MM.1S (cell line): ENCODE data around the gene CEP78.

Source experiments
- DNase-seq: peaks from one replicate; pipeline ENCODE4 v3.0.0-alpha.2; 2015
- H2AFZ ChIP-seq: fragments of 300-600 bp; sonication (generic); 2 replicates; pipeline ENCODE4 v1.6.0; 2016; ENCODE audit warnings: antibody characterized with exemption, low read length
- H3F3A ChIP-seq: fragments of 300-600 bp; sonication (generic); 2 replicates; pipeline ENCODE4 v1.6.1; 2016; ENCODE audit warnings: mild to moderate bottlenecking, antibody characterized with exemption, low read length, moderate library complexity, mixed read lengths; ENCODE audit not compliant: insufficient read depth
- H3K27ac ChIP-seq: fragments of 300-600 bp; sonication (generic); 2 replicates; pipeline ENCODE4 v1.5.1; 2016; ENCODE audit warnings: mild to moderate bottlenecking, low read length
- H3K27me3 ChIP-seq: fragments of 300-600 bp; sonication (generic); replicated peaks from 2 replicates; pipeline ENCODE4 v1.6.0; 2016; ENCODE audit warnings: low read length; ENCODE audit not compliant: insufficient read depth
- H3K36me3 ChIP-seq: fragments of 300-600 bp; sonication (generic); replicated peaks from 2 replicates; pipeline ENCODE4 v1.6.1; 2016; ENCODE audit warnings: mild to moderate bottlenecking, low read length, mixed read lengths; ENCODE audit not compliant: insufficient read depth
- H3K4me1 ChIP-seq: fragments of 300-600 bp; sonication (generic); 2 replicates; pipeline ENCODE4 v1.6.1; 2016; ENCODE audit warnings: low read length, mixed read lengths
- H3K4me2 ChIP-seq: fragments of 300-600 bp; sonication (generic); 2 replicates; pipeline ENCODE4 v1.6.0; 2016; ENCODE audit warnings: low read depth, low read length
- H3K4me3 ChIP-seq: fragments of 300-600 bp; sonication (generic); 2 replicates; pipeline ENCODE4 v1.5.1; 2016; ENCODE audit warnings: low read length, mixed read lengths
- H3K79me2 ChIP-seq: fragments of 300-600 bp; sonication (generic); 2 replicates; pipeline ENCODE4 v1.6.1; 2016; ENCODE audit warnings: mixed run types, low read length, mixed read lengths
- H3K9ac ChIP-seq: fragments of 300-600 bp; sonication (generic); 2 replicates; pipeline ENCODE4 v1.6.1; 2016; ENCODE audit warnings: low read length, mixed read lengths
- H3K9me2 ChIP-seq: fragments of 300-600 bp; sonication (generic); replicated peaks from 2 replicates; pipeline ENCODE4 v1.6.1; 2016; ENCODE audit warnings: mild to moderate bottlenecking, low read length, mixed read lengths; ENCODE audit not compliant: insufficient read depth
- H3K9me3 ChIP-seq: fragments of 300-600 bp; sonication (generic); replicated peaks from 2 replicates; pipeline ENCODE4 v1.6.1; 2016; ENCODE audit warnings: mild to moderate bottlenecking, low read length, mixed read lengths; ENCODE audit not compliant: insufficient read depth
- H4K20me1 ChIP-seq: fragments of 300-600 bp; sonication (generic); 2 replicates; pipeline ENCODE4 v1.6.1; 2016; ENCODE audit warnings: mild to moderate bottlenecking, low read length, moderate library complexity, mixed read lengths; ENCODE audit not compliant: insufficient read depth
- EZH2 ChIP-seq: fragments of 300-600 bp; sonication (generic); optimal IDR thresholded peaks from 2 replicates; pipeline ENCODE3; 2017; ENCODE audit warnings: low read depth, mild to moderate bottlenecking, antibody characterized with exemption, low read length, mixed read lengths
- EZH2phosphoT487 ChIP-seq: fragments of 300-600 bp; sonication (generic); IDR thresholded peaks from 2 replicates; pipeline ENCODE4 v1.6.1; 2018; ENCODE audit warnings: antibody characterized with exemption, low read length
- TF ChIP-seq, protein P1 (sequence below): fragments of 300-600 bp; sonication (generic); IDR thresholded peaks from 2 replicates; pipeline ENCODE4 v1.5.1; 2016; ENCODE audit warnings: antibody characterized with exemption, low read length, mixed read lengths

The CEP78 gene

DNA sequence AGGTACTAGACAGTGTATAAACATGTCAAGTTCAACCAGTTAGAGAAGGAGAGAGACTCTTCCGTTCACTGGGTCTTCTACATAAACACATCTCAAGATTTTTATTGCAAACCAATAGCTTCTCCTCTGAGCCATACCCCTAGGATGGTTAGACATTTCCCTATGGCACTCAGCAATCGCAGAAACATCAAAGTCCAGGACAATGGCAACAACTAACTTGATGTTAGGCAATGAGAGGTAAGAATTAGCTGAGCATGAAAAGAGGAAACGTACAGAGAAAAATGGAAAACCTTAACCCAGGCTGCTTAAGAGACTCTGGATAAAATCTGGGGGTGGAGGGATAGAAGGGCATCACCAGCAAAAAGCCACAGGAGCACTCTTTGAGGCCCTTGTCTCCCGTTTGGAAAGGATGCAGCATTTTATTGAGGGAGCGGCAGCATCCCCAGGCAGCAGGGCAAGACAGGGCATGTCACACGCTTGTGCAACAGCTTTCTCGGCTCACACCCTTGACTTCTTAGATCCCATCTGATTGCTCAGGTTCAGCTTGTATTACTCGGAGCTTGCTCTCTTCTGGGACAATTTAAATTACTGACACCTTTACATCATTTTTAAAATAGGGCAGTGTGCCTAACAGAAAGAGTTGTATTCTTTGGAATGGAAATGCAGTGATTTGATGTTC is 52.5 kb downstream of the CEP78 start:
- Histone ChIP-seq H3K79me2 (no peaks in the 10 kb centered on the region), H3K9ac (no peak overlapping the region), H3K27me3 (no peaks in the 10 kb centered on the region), H3F3A (no peaks in the 10 kb centered on the region), H4K20me1 (no peaks in the 10 kb centered on the region), H3K36me3 (no peaks in the 10 kb centered on the region), H3K9me3 (no peaks in the 10 kb centered on the region), H2AFZ (no peak overlapping the region), H3K4me1 (no peaks in the 10 kb centered on the region), H3K4me3 (no peak overlapping the region), H3K27ac (no peak overlapping the region), H3K9me2 (no peaks in the 10 kb centered on the region), H3K4me2 (no peak overlapping the region)
- TF ChIP-seq EZH2 (no peak), EZH2phosphoT487 (no peak)
- TF ChIP-seq, protein P1, sequence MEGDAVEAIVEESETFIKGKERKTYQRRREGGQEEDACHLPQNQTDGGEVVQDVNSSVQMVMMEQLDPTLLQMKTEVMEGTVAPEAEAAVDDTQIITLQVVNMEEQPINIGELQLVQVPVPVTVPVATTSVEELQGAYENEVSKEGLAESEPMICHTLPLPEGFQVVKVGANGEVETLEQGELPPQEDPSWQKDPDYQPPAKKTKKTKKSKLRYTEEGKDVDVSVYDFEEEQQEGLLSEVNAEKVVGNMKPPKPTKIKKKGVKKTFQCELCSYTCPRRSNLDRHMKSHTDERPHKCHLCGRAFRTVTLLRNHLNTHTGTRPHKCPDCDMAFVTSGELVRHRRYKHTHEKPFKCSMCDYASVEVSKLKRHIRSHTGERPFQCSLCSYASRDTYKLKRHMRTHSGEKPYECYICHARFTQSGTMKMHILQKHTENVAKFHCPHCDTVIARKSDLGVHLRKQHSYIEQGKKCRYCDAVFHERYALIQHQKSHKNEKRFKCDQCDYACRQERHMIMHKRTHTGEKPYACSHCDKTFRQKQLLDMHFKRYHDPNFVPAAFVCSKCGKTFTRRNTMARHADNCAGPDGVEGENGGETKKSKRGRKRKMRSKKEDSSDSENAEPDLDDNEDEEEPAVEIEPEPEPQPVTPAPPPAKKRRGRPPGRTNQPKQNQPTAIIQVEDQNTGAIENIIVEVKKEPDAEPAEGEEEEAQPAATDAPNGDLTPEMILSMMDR = no peak
- DNase-seq = no peak

DNA sequence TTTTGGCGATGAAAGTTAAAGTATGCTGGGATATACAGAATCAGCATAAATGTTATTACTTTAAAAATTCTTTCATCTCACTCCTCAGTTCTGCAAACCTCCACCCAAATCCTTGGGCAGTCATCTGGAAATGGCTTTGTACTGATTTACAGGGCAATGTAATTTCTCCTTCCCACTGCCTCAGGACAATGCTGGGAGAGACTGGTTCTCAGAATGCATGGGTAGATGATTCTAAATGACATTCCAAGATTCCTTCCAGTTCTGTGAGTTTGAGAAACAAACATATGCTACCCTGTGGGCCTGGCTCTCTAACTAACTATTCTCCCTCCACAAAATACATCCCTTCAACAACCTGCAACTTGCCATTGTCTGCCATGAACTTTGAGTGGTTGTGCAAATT is 53.6 kb downstream of the CEP78 start:
- no peaks in the 10 kb centered on the region for H3F3A ChIP-seq
- H3K4me2 ChIP-seq = no peak overlapping the region
- H2AFZ ChIP-seq = no peak overlapping the region
- no peak for DNase-seq
- no peaks in the 10 kb centered on the region for H4K20me1 ChIP-seq
- no peaks in the 10 kb centered on the region for H3K9me2 ChIP-seq
- TF ChIP-seq, protein P1 = no peak
- no peak for TF ChIP-seq EZH2
- TF ChIP-seq EZH2phosphoT487 = no peak
- no peaks in the 10 kb centered on the region for H3K9me3 ChIP-seq
- H3K36me3 ChIP-seq = no peaks in the 10 kb centered on the region
- no peaks in the 10 kb centered on the region for H3K27me3 ChIP-seq
- H3K27ac ChIP-seq = no peak overlapping the region
- H3K4me3 ChIP-seq = no peak overlapping the region
- no peaks in the 10 kb centered on the region for H3K4me1 ChIP-seq
- H3K79me2 ChIP-seq = no peaks in the 10 kb centered on the region
- H3K9ac ChIP-seq = no peak overlapping the region

DNA sequence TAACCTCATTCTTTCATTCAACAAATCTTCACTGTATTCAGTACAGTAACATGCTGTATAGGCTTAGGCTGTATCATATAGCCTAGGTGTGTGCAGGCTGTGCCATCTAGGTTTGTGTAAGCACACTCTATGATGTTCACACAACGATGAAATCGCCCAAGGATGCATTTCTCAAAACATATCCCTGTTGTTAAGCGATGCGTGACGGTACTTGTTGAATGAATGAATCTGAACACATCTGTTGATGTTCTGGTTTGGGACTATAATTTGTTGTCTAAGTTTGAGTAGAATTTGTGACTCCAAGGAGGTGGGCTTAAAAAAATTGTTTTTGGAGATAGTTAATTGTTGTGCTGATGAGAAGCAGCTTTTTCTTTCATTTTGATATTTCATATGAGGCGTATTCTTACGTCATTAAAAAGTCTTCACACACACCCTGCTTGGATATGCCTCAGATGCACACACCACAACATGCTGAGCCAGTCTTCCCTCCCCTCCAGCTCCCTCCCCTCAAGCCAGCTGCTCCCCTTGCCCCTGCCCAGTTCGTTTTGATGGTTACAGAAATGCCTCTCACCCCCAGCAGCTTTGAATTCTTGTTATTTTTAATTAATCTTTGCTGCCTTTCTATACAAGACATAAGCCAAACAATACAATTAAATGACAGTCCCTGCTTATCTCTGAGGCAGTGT is 55.5 kb downstream of the CEP78 start:
- Histone ChIP-seq H3K9me2 (no peaks in the 10 kb centered on the region), H3K36me3 (no peaks in the 10 kb centered on the region), H2AFZ (no peak overlapping the region), H4K20me1 (no peaks in the 10 kb centered on the region), H3K4me1 (no peaks in the 10 kb centered on the region), H3K27ac (no peak overlapping the region), H3K9me3 (no peaks in the 10 kb centered on the region), H3F3A (no peaks in the 10 kb centered on the region), H3K9ac (no peak overlapping the region), H3K4me2 (no peak overlapping the region), H3K79me2 (no peaks in the 10 kb centered on the region), H3K27me3 (no peaks in the 10 kb centered on the region), H3K4me3 (no peak overlapping the region)
- TF ChIP-seq EZH2 = no peak
- TF ChIP-seq, protein P1 = no peak
- TF ChIP-seq EZH2phosphoT487 = no peak
- DNase-seq = no peak
